Fibroblast of the aortic adventitia (primary cell): Measurements from ENCODE around the gene TFPT. TPM values are rescaled to one million over a fixed set of nuclear protein-coding genes. Genes with fewer than 3 reads are reported as not detected.

ENCODE experiments used
- DNase-seq: peaks from one replicate; pipeline ENCODE4 v3.0.0-alpha.2; 2010; ENCODE audit warnings: low read depth
- H3K4me3 ChIP-seq: 2 replicates; pipeline ENCODE4 v1.5.1; 2011; ENCODE audit warnings: low read depth, mild to moderate bottlenecking, control low read depth, low read length, moderate library complexity
- total RNA-seq: library from RNA; depleted of rRNA; stranded (reverse); fragments of >200 nt; gene quantifications from 2 replicates; pipeline ENCODE4 v1.2.3, GENCODE V29; 2012; ENCODE audit warnings: low replicate concordance
- TF ChIP-seq, protein P1 (sequence below): IDR thresholded peaks from 2 replicates; pipeline ENCODE4 v1.5.1; 2011; ENCODE audit warnings: mild to moderate bottlenecking, low read length, control low read depth, inconsistent platforms; ENCODE audit not compliant: insufficient read depth

The TFPT gene
- total RNA-seq, 1 donor = 8.9 TPM

DNA sequence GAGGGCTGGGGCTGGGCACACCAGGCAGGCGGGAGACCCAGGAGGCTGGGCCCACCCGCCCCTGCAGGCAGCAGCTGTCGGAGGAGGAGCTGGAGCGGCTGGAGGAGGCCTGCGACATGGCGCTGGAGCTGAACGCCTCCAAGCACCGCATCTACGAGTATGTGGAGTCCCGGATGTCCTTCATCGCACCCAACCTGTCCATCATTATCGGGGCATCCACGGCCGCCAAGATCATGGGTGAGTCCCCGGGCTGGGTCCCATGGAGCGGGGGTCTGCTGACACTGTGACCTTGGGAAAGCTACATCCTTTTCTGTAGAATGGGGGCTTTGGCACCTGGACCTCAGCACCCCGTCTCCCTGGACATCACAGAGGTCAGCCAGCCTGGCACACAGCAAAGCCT is 8.2 kb upstream of the TFPT start:
- no peak for DNase-seq
- no peak overlapping the region for H3K4me3 ChIP-seq
- TF ChIP-seq, protein P1, sequence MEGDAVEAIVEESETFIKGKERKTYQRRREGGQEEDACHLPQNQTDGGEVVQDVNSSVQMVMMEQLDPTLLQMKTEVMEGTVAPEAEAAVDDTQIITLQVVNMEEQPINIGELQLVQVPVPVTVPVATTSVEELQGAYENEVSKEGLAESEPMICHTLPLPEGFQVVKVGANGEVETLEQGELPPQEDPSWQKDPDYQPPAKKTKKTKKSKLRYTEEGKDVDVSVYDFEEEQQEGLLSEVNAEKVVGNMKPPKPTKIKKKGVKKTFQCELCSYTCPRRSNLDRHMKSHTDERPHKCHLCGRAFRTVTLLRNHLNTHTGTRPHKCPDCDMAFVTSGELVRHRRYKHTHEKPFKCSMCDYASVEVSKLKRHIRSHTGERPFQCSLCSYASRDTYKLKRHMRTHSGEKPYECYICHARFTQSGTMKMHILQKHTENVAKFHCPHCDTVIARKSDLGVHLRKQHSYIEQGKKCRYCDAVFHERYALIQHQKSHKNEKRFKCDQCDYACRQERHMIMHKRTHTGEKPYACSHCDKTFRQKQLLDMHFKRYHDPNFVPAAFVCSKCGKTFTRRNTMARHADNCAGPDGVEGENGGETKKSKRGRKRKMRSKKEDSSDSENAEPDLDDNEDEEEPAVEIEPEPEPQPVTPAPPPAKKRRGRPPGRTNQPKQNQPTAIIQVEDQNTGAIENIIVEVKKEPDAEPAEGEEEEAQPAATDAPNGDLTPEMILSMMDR = no peak

DNA sequence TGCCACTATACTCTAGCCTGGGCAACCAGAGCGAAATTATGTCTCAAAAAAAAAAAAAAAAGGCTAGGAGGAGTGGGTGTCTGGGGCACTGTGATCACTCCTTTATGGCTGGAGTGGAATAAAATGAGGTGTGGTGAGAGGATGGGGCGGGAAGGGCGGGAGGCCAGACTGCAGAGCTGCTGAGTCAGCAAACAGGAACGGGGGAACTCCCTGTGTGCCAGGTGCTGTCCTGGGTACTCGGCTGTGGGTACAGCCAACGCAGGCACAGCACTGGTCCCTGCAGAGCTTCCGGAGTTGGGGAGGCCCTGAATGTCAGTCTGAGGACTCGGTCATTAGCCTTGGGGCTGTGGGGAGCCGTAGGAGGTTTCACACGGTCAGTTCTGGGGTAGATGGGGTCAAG is 5.8 kb upstream of the TFPT start:
- DNase-seq = no peak
- H3K4me3 ChIP-seq = no peak overlapping the region
- TF ChIP-seq, protein P1 = no peak

DNA sequence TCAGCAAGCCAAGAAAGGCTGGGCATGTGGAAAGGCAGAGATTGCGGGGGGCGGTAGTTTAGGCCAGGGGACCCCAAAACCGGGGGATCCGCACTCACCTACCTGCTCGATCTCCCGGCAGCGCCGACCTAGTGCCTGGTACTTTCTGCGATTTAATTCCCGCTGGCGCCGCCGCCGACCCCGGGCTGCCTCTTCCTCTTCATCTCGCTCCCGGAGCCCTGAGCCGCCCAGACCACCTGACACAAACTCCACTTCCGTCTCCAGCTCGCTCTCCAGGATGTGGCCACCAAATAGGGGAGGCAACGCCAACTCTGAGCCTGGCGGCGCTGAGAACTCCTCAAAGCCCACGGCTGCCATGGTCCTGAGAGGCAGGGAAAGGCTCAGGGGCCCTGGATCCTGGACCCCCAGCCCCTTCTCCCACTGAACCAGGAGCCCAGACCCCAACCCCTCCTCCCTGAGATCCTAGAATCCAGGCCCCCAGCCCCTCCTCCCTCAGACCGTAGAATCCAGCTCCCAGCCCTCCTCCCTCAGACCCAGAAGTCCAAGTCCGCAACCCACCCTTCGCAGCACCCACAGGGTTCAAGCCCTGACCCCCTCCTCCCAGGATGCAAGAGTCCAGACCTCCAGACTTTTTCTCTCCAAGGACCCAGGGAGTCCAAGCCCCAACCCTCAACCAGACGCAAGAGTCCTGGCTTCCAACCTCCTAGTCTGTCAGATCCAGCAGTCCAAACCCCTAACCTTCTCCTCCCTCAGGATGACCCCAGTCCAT is 933 bp downstream of the TFPT start:
- DNase-seq = peak; percentile 25
- TF ChIP-seq, protein P1 = no peak
- H3K4me3 ChIP-seq = peak overlapping the region; percentile 95

DNA sequence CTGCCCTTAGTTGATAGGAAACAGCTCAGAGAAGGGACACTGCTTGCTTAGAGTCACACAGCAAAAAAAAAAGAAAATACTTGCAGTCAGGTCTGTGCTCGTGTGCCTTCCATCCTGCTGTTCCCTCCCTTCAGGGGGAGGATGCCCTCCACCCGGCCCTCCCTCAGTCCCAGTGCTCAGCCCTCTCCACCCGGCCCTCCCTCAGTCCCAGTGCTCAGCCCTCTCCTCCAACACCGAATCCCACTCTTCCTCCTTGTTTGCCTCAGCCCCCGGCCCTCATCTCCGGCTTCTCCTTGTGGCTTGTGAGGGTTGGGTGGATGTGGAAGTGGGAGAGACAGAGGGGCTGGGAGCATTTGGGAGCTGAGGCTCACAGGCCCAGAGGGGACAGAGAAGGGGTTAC is 5.8 kb downstream of the TFPT start:
- TF ChIP-seq, protein P1 = no peak
- no peak for DNase-seq
- H3K4me3 ChIP-seq = no peak overlapping the region

DNA sequence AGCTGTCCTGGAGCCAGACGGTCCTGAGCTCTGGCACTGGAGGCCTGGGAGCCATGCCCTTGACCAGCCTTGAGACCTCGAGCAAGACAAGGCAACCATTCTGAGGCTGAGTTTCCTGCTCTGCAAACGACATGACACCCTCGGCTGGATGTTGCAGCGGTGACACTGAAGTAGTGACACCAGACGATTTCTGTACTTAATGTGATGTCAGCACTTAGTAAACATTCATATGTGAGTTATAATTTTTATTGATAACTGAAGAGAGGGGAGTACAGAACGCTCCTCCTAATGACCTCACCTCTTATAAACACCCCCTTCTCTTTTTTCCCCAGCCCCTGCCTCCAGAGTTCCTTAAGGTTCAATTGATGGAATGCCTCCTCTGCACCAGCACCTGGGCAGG is 7.0 kb downstream of the TFPT start:
- TF ChIP-seq, protein P1 = no peak
- no peak for DNase-seq

DNA sequence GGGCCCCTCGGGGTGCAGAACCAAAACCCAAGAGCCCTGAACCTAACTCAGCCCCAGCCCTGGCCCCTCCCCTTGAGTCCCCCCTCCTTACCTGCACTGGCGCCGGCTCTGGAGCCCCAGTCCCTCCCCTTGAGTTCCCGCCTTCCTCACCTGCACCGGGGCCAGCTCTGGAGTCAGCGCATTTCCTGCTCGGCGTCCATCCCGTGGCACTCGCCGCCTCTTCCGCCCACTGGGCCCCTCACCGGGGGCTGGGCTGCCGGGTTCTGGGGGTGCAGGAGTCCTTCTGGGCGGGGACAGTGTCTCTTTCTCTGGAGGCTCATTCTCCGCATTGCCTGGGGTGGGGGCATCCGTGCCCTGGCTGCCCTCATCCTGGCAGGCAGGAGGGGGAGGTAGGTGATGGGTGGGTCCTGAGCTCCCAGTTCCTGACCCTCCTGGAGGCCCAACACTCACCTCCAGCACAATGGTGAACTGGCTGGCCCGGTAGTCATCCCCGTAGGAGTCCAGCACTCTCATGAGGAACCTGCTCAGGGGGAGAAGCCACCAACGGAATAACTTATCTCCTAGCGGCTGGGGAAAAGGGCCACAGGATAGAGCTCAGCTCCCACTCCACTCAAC is 7.5 kb downstream of the TFPT start:
- TF ChIP-seq, protein P1 = no peak
- DNase-seq = no peak
- H3K4me3 ChIP-seq = no peak overlapping the region

More for the DNA sequence above, 7.0 kb downstream of the TFPT start:
- no peak overlapping the region for H3K4me3 ChIP-seq

DNA sequence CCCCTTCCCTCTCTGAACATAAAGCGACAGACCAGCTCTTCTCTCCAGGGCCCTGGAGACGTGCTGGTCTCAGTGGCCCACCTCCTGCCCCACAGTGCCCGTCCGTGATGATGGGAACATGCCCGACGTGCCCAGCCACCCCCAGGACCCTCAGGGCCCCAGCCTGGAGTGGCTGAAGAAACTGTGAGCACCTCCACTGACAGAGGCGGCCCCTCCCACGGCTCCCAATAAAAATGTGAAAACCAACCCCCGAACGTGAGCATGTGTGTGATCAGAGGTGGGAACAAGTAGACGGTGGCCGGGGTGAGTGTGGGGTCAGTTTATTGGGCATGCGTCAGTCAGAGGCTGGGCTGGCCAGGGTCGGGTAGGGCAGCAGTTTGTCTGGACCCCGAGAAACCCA is 8.7 kb downstream of the TFPT start:
- TF ChIP-seq, protein P1 = no peak
- DNase-seq = no peak
- no peak overlapping the region for H3K4me3 ChIP-seq
